HEK293 (cell line): ENCODE measurements around the gene GRM5.

Source experiments
- CTCF ChIA-PET: fragments of 350-600 bp; formaldehyde crosslinking; extraction: SDS; loops from one replicate; lab custom pipeline; 2021; ENCODE audit warnings: antibody characterized with exemption; lab: Yijun Ruan, JAX
- POLR2A ChIA-PET: fragments of 300-600 bp; formaldehyde crosslinking; extraction: SDS; loops from one replicate; lab custom pipeline; 2020; ENCODE audit warnings: antibody characterized with exemption, inconsistent platforms; lab: Yijun Ruan, JAX
- H3K27ac ChIP-seq: fragments of 200-500 bp; sonication (Bioruptor generic); 2 replicates; pipeline ENCODE4 v1.5.1; 2014; ENCODE audit warnings: low read depth, low read length, control low read depth, inconsistent platforms; ENCODE audit errors: extremely low read depth
- H3K36me3 ChIP-seq, 2 experiments: fragments of 200-500 bp in 1 of 2; sonication (Bioruptor generic) in 1 of 2; 1 replicate in 1 of 2; 2 replicates in 1 of 2; pipeline ENCODE4 v1.5.1; 2014 to 2017; ENCODE audit warnings: inconsistent platforms in 2 of 2, low read length in 2 of 2; ENCODE audit not compliant: control insufficient read depth in 2 of 2, insufficient read depth in 1 of 2
- H3K4me1 ChIP-seq: fragments of 200-500 bp; sonication (Bioruptor generic); 2 replicates; pipeline ENCODE4 v1.5.1; 2014; ENCODE audit warnings: mild to moderate bottlenecking, low read length, inconsistent platforms; ENCODE audit not compliant: control insufficient read depth, insufficient read depth
- H3K4me3 ChIP-seq: 2 replicates; pipeline ENCODE4 v1.5.1; 2011; ENCODE audit warnings: low read depth, mild to moderate bottlenecking, control low read depth, low read length, moderate library complexity
- H3K9me3 ChIP-seq: fragments of 200-500 bp; sonication (Bioruptor generic); 2 replicates; pipeline ENCODE4 v1.5.1; 2014; ENCODE audit warnings: low read depth, low read length, inconsistent platforms; ENCODE audit not compliant: control insufficient read depth, insufficient read depth
- BCL6B ChIP-seq: fragments of 450-650 bp; formaldehyde crosslinking; IDR thresholded peaks from 2 replicates; pipeline ENCODE4 v1.5.1; 2017; ENCODE audit warnings: missing biosample characterization, missing genetic modification characterization
- EGR2 ChIP-seq: fragments of 450-650 bp; formaldehyde crosslinking; IDR thresholded peaks from 2 replicates; pipeline ENCODE4 v1.5.1; 2016; ENCODE audit warnings: low read depth, missing biosample characterization, missing genetic modification characterization
- GLIS2 ChIP-seq: fragments of 450-650 bp; formaldehyde crosslinking; IDR thresholded peaks from 2 replicates; pipeline ENCODE4 v1.5.1; 2016; ENCODE audit warnings: missing biosample characterization, missing genetic modification characterization
- KLF1 ChIP-seq: fragments of 450-650 bp; formaldehyde crosslinking; IDR thresholded peaks from 2 replicates; pipeline ENCODE4 v1.5.1; 2016; ENCODE audit warnings: missing biosample characterization, missing genetic modification characterization
- MEIS1 ChIP-seq: sonication (generic); formaldehyde crosslinking; IDR thresholded peaks from 2 replicates; pipeline ENCODE4 v1.8.1; 2022; ENCODE audit warnings: missing genetic modification reagents, mild to moderate bottlenecking, borderline replicate concordance
- OVOL3 ChIP-seq: fragments of 450-650 bp; formaldehyde crosslinking; IDR thresholded peaks from 2 replicates; pipeline ENCODE4 v1.5.1; 2016; ENCODE audit warnings: missing biosample characterization, missing genetic modification characterization
- REST ChIP-seq: fragments of 450-650 bp; formaldehyde crosslinking; IDR thresholded peaks from 2 replicates; pipeline ENCODE4 v1.5.1; 2016; ENCODE audit warnings: missing biosample characterization, missing genetic modification characterization
- ZFHX2 ChIP-seq: fragments of 450-650 bp; formaldehyde crosslinking; conservative IDR thresholded peaks from 2 replicates; pipeline ENCODE4 v1.5.1; 2016; ENCODE audit warnings: missing biosample characterization, missing genetic modification characterization
- ZNF138 ChIP-seq: fragments of 450-650 bp; formaldehyde crosslinking; IDR thresholded peaks from 2 replicates; pipeline ENCODE4 v1.5.1; 2016; ENCODE audit warnings: missing biosample characterization, missing genetic modification characterization, borderline replicate concordance
- ZNF148 ChIP-seq: fragments of 450-650 bp; formaldehyde crosslinking; IDR thresholded peaks from 2 replicates; pipeline ENCODE4 v1.5.0; 2017; ENCODE audit warnings: missing biosample characterization, missing genetic modification characterization, borderline replicate concordance
- ZNF302 ChIP-seq: fragments of 450-650 bp; formaldehyde crosslinking; IDR thresholded peaks from 2 replicates; pipeline ENCODE4 v1.5.1; 2016; ENCODE audit warnings: missing biosample characterization, missing genetic modification characterization, low read depth
- ZNF426 ChIP-seq: fragments of 450-650 bp; formaldehyde crosslinking; IDR thresholded peaks from 2 replicates; pipeline ENCODE4 v1.5.1; 2017; ENCODE audit warnings: missing biosample characterization, missing genetic modification characterization, mild to moderate bottlenecking, inconsistent platforms, moderate library complexity
- ZNF560 ChIP-seq: fragments of 450-650 bp; formaldehyde crosslinking; IDR thresholded peaks from 2 replicates; pipeline ENCODE4 v1.5.1; 2017; ENCODE audit warnings: missing biosample characterization, missing genetic modification characterization, borderline replicate concordance
- ZNF623 ChIP-seq: fragments of 450-650 bp; formaldehyde crosslinking; IDR thresholded peaks from 2 replicates; pipeline ENCODE4 v1.5.1; 2016; ENCODE audit warnings: missing biosample characterization, missing genetic modification characterization
- ZNF624 ChIP-seq: fragments of 450-650 bp; formaldehyde crosslinking; IDR thresholded peaks from 2 replicates; pipeline ENCODE4 v1.5.1; 2017; ENCODE audit warnings: missing biosample characterization, missing genetic modification characterization
- ZNF660 ChIP-seq: fragments of 450-650 bp; IDR thresholded peaks from 2 replicates; pipeline ENCODE4 v1.5.1; 2018; ENCODE audit warnings: missing biosample characterization, mild to moderate bottlenecking, missing genetic modification characterization
- TF ChIP-seq, protein P1 (sequence below): fragments of 450-650 bp; formaldehyde crosslinking; conservative IDR thresholded peaks from 2 replicates; pipeline ENCODE4 v1.5.1; 2016; ENCODE audit warnings: low read depth, missing biosample characterization, missing genetic modification characterization
- TF ChIP-seq, protein P2 (sequence below): fragments of 450-650 bp; formaldehyde crosslinking; IDR thresholded peaks from 2 replicates; pipeline ENCODE4 v1.5.1; 2017; ENCODE audit warnings: missing biosample characterization, missing genetic modification characterization

Gene GRM5

DNA sequence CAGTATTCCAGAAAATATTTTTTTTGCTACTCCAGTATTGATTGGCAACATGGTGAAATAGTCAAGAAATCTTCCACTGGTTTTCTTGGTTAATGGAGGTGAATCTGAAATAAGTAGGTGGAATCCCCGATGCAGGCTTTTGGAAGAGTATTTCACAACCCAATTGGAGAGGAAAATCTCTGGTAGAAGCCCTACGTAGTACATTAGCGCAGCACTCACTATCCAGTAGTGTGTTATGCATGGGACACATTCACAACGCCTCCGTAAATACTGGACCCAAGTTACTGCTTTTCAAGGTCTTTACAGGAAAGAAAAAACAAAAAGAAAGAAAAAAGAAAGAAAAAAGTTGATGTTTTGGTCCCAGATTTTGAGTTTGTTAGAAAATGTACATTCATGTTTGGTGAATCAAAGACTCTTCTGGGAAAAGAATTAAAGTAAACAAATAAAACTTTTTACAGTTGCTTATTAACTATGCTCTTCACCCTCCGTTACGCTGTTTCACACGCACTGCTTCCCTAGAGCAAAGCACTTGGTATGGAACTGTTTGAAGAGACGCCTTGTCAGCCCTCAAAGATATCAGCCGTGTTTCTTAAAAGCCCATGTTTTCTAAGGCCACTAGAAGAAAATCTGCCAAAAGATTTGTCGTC, 557.9 kb downstream of the GRM5 start:
- TF ChIP-seq ZNF624 (no peak), GLIS2 (no peak), OVOL3 (tag by site-specific recombination) (no peak), KLF1 (tag by site-specific recombination) (no peak), MEIS1 (CRISPR knock-in tag) (no peak), ZNF660 (no peak), ZNF148 (tag by site-specific recombination) (no peak), BCL6B (tag by site-specific recombination) (no peak), ZNF623 (tag by site-specific recombination) (no peak), EGR2 (tag by site-specific recombination) (no peak), ZNF138 (tag by site-specific recombination) (no peak), ZNF302 (tag by site-specific recombination) (no peak), ZNF560 (tag by site-specific recombination) (no peak), REST (no peak), ZFHX2 (no peak), ZNF426 (tag by site-specific recombination) (no peak)
- TF ChIP-seq, protein P1, sequence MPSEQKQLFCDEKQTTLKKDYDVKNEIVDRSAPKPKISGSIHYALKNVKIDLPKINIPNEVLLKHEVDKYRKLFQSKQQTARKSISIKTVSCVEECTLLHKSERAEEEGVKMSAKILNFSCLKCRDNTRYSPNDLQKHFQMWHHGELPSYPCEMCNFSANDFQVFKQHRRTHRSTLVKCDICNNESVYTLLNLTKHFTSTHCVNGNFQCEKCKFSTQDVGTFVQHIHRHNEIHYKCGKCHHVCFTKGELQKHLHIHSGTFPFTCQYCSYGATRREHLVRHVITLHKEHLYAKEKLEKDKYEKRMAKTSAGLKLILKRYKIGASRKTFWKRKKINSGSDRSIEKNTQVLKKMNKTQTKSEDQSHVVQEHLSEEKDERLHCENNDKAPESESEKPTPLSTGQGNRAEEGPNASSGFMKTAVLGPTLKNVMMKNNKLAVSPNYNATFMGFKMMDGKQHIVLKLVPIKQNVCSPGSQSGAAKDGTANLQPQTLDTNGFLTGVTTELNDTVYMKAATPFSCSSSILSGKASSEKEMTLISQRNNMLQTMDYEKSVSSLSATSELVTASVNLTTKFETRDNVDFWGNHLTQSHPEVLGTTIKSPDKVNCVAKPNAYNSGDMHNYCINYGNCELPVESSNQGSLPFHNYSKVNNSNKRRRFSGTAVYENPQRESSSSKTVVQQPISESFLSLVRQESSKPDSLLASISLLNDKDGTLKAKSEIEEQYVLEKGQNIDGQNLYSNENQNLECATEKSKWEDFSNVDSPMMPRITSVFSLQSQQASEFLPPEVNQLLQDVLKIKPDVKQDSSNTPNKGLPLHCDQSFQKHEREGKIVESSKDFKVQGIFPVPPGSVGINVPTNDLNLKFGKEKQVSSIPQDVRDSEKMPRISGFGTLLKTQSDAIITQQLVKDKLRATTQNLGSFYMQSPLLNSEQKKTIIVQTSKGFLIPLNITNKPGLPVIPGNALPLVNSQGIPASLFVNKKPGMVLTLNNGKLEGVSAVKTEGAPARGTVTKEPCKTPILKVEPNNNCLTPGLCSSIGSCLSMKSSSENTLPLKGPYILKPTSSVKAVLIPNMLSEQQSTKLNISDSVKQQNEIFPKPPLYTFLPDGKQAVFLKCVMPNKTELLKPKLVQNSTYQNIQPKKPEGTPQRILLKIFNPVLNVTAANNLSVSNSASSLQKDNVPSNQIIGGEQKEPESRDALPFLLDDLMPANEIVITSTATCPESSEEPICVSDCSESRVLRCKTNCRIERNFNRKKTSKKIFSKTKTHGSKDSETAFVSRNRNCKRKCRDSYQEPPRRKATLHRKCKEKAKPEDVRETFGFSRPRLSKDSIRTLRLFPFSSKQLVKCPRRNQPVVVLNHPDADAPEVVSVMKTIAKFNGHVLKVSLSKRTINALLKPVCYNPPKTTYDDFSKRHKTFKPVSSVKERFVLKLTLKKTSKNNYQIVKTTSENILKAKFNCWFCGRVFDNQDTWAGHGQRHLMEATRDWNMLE (tag by site-specific recombination), result no peak
- TF ChIP-seq, protein P2, sequence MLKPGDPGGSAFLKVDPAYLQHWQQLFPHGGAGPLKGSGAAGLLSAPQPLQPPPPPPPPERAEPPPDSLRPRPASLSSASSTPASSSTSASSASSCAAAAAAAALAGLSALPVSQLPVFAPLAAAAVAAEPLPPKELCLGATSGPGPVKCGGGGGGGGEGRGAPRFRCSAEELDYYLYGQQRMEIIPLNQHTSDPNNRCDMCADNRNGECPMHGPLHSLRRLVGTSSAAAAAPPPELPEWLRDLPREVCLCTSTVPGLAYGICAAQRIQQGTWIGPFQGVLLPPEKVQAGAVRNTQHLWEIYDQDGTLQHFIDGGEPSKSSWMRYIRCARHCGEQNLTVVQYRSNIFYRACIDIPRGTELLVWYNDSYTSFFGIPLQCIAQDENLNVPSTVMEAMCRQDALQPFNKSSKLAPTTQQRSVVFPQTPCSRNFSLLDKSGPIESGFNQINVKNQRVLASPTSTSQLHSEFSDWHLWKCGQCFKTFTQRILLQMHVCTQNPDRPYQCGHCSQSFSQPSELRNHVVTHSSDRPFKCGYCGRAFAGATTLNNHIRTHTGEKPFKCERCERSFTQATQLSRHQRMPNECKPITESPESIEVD (tag by site-specific recombination), result no peak
- no peak overlapping the region for H3K4me3 ChIP-seq
- CTCF ChIA-PET, result no interaction called here

More for the DNA sequence above, 557.9 kb downstream of the GRM5 start:
- POLR2A ChIA-PET, result no interaction called here
- Histone ChIP-seq H3K27ac (no peak overlapping the region), H3K9me3 (no peaks in the 10 kb centered on the region), H3K36me3 (no peaks in the 10 kb centered on the region), H3K4me1 (no peaks in the 10 kb centered on the region)
